GM18499 (cell line): ENCODE results near the gene GTF2H2C.
A peak's percentile ranks its signal among the peaks of the same experiment; 100 is the strongest.
"Not testable (repeated sequence)": the region's sequence is repeated elsewhere in the genome, so short reads cannot be mapped to it uniquely, and the experiment has no call there.

Experiments used
- ATAC-seq: cut with Tn5 transposase; IDR thresholded peaks from one replicate; pipeline ENCODE4 v1.9.1; 2021; ENCODE audit warnings: moderate number of reproducible peaks; ENCODE audit not compliant: insufficient read depth, unreplicated experiment

The GTF2H2C gene

DNA sequence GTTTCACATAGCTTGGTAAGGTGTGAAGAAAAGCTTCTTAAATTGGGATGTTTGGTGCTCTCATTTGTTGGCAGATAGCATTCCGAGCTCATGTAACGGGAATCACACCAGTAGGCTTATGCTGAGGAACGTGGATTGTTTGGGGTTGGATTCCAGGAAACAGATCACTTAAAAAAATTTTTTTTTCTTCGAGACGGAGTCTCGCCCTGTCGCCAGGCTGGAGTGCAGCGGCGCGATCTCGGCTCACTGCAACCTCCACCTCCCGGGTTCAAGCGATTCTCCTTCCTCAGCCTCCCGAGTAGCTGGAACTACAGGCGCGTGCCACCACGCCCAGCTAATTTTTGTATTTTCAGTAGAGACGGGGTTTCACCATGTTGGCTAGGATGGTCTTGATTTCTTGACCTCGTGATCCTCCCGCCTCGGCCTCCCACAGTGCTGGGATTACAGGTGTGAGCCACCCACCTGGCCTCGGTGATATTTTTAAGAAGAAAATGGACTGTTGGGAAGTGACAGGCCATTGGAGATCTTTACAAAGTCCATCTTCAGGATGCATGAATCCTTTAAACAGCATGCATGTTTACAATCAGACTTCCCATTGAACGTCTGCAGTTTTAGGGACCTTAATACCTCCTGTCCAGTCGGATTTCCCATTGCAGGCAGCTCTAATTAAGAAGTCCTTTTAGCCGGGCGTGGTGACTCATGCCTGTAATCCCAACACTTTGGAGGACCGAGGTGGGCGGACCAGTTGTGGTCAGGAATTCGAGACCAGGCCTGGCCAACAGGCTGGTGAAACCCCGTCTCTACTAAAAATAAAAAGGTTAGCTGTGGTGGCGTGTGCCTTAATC lies 818 bp downstream of the GTF2H2C start:
- peak; percentile 16 for ATAC-seq

DNA sequence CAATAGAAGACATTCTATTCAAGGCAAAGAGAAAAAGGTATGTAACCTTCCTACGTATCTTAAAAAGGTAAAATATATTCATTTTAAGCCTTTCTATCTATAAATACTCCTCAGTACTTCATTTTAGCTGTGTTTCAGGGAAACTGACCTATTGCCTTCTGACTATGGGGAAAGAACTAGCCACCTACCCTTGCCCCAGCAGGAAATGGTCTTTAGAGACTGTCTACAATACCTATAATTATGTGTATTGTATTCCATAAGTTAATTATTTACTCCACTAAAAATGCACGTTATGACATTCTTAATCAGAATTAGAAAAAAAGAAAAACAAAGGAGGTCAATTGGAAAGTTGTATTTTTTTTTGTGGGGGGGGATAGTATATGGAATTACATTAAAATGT lies 6.2 kb downstream of the GTF2H2C start:
- not testable (repeated sequence) for ATAC-seq

DNA sequence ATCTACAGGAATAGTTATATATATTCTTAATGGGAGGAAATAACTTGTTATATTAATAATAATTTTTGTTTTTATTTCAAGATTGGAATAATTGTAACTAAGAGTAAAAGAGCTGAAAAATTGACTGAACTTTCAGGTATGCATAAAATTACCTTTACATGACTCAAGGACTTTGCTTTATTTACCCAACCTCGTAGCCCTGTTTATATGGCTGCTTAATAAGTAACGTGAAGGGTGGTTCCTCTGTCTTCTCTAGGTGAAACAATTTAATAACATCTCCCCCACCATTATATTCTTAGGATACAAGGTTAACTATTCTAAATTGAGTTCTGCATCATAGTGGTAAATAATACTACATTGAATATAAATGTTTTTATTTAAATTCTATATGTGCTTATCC lies 8.1 kb downstream of the GTF2H2C start:
- ATAC-seq, result not testable (repeated sequence)

DNA sequence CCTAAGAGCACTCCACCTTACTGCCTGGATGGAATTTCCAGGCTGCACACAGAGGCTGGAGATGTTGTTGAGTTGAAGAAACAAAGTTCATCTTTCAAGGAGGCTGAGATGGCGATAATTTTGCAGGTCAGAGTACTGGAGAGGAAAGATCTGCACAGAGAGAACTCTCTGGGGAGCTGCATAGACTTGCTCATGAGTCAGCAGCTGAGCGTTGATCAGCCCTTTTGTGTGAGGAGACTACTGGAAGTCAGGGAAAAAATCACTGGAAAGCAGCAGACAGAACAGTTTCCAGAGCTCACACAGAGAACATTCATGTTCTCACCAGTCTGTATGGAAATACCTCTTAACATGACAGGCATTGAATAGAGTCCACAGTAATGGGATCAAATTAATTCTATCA lies 23.4 kb downstream of the GTF2H2C start:
- not testable (repeated sequence) for ATAC-seq

DNA sequence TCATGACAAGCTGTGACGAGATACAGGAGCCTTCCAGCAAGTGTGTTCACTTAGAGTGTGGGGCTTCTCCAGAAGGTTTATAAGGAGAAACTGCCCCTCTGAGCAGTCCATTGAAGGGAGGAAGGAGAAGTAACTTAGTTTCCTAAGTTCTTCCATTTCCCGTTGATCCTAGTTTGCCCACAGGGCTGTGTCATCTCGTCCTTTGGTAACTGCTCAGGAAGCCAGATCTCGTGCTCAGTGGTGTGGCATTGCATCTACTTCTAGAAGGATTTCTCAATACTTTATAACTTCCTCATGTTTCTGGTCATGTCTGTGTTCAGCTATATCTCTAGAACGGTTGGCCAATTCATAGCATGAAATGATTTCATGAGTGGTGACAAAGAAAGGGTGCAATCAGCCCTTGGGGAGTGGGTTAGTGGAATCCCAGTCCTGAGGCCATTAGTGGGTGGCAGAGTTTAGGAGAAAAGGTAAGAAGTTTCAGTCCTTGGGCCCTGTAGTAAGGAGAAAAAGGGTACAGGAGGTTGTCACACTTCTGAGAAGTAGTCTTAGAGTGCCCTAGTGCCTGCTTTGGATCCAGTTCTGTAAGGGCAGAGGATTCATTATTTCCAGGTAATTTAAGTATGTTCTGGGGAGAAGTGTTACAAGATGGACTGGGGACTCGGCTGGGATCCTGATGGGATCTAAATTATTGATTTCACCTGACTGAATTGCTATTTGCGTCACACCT lies 36.3 kb downstream of the GTF2H2C start:
- ATAC-seq, result not testable (repeated sequence)

DNA sequence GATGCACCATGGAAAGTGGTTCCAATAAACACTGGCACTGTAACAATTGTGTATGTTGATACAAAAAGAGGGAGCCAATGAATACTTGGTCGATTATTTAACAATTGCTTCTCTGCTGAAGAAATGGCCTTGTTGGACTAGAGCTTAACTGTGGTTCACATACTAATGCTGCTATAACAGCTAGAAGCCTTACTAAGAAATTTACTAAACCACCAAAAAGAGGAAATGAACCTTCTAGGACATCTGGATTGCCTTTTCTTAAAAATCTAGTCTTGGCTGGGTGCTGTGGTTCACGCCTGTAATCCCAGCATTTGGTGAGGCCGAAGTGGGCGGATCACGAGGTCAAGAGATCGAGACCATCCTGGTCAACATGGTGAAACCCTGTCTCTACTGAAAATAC lies 42.0 kb downstream of the GTF2H2C start:
- ATAC-seq, result peak; percentile 89

DNA sequence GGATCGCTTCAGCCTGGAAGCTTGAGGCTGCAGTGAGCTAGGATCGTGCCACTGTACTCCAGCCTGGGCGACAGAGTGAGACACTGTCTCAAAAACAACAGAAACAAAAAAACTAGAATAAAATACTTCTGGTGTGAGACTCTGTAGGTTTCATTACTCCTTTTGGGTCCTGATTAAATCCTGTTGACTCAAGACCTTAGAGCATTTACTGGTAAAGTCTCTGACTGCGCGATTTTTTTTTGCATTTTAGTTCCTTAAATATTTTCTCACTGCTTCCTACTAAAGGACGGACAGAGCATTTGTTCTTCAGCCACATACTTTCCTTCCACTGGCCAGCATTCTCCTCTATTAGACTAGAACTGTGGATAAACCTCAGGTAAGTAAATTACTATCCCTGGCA lies 46.8 kb downstream of the GTF2H2C start:
- not testable (repeated sequence) for ATAC-seq

DNA sequence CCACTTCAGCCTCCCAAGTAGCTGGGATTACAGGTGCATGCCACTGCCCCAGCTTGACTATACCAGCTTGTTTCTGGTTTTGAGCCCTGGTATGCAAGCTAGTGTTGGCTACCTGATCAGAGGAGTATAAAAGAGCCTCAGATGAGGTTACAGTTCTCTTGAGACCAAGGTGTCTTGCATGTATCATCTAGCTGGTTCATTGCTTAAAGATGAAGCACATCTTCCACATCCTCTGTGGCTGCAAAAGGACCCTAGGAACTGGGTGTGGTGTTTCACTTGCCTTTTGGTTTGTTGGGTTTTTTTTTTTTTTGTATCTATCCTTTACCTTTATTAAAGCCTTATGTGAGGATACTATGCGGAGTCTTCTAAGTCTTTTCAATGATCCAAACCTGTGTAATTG lies 47.8 kb downstream of the GTF2H2C start:
- ATAC-seq, result not testable (repeated sequence)

DNA sequence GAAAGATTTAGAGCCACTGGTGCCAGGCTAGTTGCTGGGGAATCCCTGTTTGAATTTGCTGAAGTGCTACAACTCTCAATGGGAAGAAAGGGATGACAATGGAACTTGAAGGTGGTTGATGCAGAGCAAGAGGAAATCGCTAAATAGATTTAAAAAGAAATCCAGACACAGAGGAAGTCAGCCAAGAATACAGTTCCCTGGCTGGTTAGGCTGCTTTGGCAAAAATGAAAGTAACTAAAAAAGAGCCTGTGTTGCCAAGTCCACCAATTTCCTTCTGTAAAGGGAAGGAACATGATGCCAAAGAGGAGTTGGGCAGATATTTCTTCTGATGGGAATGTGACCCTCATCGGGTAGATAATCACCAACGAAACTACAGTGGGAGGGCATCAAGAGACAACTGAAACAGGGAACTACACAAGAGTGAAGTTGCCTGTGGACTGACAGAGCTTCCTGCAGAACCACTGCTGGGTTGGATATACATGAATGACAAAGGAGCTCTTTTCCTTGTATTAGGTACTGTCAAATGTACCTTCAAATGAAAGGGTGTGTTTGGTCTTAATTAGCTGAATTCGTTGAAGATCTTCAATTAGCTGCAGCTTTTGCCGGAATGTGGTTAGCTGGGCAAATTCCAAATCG lies 49.0 kb downstream of the GTF2H2C start:
- ATAC-seq, result not testable (repeated sequence)

DNA sequence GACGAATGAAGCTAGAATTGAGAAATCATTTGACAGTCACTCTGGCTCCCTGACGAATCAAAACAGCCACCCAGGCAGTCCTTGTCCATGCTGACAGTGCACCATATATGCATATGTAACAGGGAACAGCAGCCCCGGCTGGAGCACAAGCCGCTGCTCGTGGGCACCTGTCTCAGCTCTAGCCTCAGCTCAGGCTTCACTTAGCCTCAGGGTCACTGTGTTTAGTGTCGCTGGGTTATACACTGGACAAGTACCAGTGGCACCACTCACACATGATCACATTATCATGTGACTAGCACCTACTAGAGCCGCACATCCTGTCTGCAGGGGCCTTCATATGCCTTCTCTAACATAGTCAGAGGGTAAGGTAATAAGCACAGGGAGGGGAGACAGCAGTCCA lies 54.9 kb downstream of the GTF2H2C start:
- not testable (repeated sequence) for ATAC-seq

DNA sequence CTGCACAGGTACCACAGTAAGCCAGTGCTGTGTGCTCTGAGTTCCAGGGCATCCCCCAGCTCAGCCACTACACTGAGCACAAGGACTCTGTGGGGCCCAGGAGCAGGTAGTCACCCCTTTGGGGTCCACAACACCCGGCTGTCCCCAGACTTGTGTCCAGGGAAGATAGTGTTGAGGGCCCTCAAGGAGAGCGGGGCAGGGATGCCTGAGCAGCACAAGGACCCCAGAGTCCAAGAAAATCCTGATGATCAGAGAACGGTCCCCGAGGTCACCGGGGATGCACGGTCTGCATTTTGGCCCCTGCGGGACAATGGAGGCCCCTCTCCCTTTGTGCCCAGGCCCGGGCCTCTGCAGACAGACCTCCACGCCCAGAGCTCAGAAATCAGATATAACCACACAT lies 71.9 kb downstream of the GTF2H2C start:
- ATAC-seq, result not testable (repeated sequence)
